Upper lobe of left lung (tissue), 4 donors: ENCODE data around the gene ADPRHL1.

Experiments
- POLR2A ChIP-seq, 4 donors: fragments of 450-650 bp; IDR thresholded peaks; one replicate each; pipeline ENCODE4 v1.5.1; 2016 to 2017; ENCODE audit warnings: antibody characterized with exemption in 4 of 4, mild to moderate bottlenecking in 2 of 4
- TF ChIP-seq, protein P1 (sequence below), 6 experiments: fragments of 450-650 bp in 4 of 6; fragments of 200-600 bp in 2 of 6; sonication (generic) in 2 of 6; IDR thresholded peaks; one replicate each; pipeline ENCODE4 v1.5.1; 2016 to 2019; ENCODE audit warnings: antibody characterized with exemption in 6 of 6

DNA sequence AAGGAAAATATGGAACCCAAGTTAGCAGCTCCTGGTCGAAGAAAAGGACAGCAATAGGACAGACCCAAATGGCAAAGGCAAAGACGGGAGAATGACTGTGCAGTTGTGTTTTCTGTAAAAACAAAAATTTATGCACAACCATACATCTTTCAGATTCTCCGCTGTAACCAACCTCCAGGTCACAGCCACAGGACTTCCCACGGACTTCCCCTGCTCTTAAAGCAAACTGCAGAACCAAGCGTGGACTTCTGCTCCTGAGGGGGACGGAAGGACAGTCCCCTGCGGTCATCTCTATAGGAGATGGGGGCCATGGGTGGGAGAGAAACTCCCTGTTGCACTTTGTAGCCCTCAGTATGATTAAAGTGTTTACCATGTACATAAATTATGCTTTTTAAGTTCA, 91.9 kb downstream of the ADPRHL1 start:
- TF ChIP-seq POLR2A (IDR thresholded peaks at IDR 0.05), result no peak
- TF ChIP-seq, protein P1, sequence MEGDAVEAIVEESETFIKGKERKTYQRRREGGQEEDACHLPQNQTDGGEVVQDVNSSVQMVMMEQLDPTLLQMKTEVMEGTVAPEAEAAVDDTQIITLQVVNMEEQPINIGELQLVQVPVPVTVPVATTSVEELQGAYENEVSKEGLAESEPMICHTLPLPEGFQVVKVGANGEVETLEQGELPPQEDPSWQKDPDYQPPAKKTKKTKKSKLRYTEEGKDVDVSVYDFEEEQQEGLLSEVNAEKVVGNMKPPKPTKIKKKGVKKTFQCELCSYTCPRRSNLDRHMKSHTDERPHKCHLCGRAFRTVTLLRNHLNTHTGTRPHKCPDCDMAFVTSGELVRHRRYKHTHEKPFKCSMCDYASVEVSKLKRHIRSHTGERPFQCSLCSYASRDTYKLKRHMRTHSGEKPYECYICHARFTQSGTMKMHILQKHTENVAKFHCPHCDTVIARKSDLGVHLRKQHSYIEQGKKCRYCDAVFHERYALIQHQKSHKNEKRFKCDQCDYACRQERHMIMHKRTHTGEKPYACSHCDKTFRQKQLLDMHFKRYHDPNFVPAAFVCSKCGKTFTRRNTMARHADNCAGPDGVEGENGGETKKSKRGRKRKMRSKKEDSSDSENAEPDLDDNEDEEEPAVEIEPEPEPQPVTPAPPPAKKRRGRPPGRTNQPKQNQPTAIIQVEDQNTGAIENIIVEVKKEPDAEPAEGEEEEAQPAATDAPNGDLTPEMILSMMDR (IDR thresholded peaks at IDR 0.05), result no peak
